GM19452 (cell line): ENCODE results near the gene PEX14.

Experiments used
- ATAC-seq: cut with Tn5 transposase; IDR thresholded peaks from one replicate; pipeline ENCODE4 v1.9.1; 2021; ENCODE audit not compliant: unreplicated experiment

The PEX14 gene

GRCh38 chr1:10642403-10643080 lies 167.8 kb downstream of the PEX14 start:
- ATAC-seq, result no peak

- ATAC-seq, result no peak
These were observed 169.0 kb downstream of the PEX14 start for GRCh38 chr1:10643607-10644306.

GRCh38 chr1:10644307-10645128 lies 169.8 kb downstream of the PEX14 start:
- no peak for ATAC-seq

- no peak for ATAC-seq
These were observed 171.7 kb downstream of the PEX14 start for GRCh38 chr1:10646347-10646861.

- no peak for ATAC-seq
These were observed 172.8 kb downstream of the PEX14 start for GRCh38 chr1:10647414-10648170.

- no peak for ATAC-seq
These were observed 174.2 kb downstream of the PEX14 start for GRCh38 chr1:10648689-10649516.

- no peak for ATAC-seq
These were observed 174.9 kb downstream of the PEX14 start for GRCh38 chr1:10649517-10650201.

GRCh38 chr1:10650556-10651388 lies 176.0 kb downstream of the PEX14 start:
- ATAC-seq, result no peak

GRCh38 chr1:10651389-10651766 lies 176.6 kb downstream of the PEX14 start:
- ATAC-seq, result no peak

- ATAC-seq, result no peak
These were observed 177.0 kb downstream of the PEX14 start for GRCh38 chr1:10651793-10652192.

GRCh38 chr1:10652626-10653025 lies 177.9 kb downstream of the PEX14 start:
- ATAC-seq, result no peak

- no peak for ATAC-seq
These were observed 178.8 kb downstream of the PEX14 start for GRCh38 chr1:10653370-10654125.

GRCh38 chr1:10655002-10655401 lies 180.3 kb downstream of the PEX14 start:
- ATAC-seq, result no peak

GRCh38 chr1:10656431-10656830 lies 181.7 kb downstream of the PEX14 start:
- no peak for ATAC-seq

- ATAC-seq, result no peak
These were observed 182.5 kb downstream of the PEX14 start for GRCh38 chr1:10657088-10657847.

GRCh38 chr1:10658396-10659066 lies 183.8 kb downstream of the PEX14 start:
- ATAC-seq, result no peak

- no peak for ATAC-seq
These were observed 184.5 kb downstream of the PEX14 start for GRCh38 chr1:10659218-10659617.
